Endothelial cell of umbilical vein (primary cell): ENCODE measurements around the gene NRP2. TPM values are rescaled to one million over a fixed set of nuclear protein-coding genes. Genes with fewer than 3 reads are reported as not detected.

ENCODE experiments used
- BruUV-seq: library from RNA; stranded (reverse); fragments of 400-500 nt; replicated peaks from 2 replicates; lab custom pipeline; 2021; lab: Mats Ljungman, UMichigan
- CTCF ChIA-PET: fragments of 300-600, 350-600 bp; sonication (Branson Sonifier 250); formaldehyde crosslinking; loops from one replicate; lab custom pipeline; 2021; ENCODE audit warnings: antibody characterized with exemption, inconsistent platforms; lab: Charles Lee
- POLR2A ChIA-PET: fragments of 300-600, 350-600 bp; sonication (Branson Sonifier 250); formaldehyde crosslinking; loops from one replicate; lab custom pipeline; 2021; ENCODE audit warnings: antibody characterized with exemption, inconsistent platforms; lab: Charles Lee
- DNase-seq: peaks from one replicate; pipeline ENCODE4 v3.0.0-alpha.2; 2011; ENCODE audit warnings: low read depth, low spot score
- FAIRE-seq: peaks from 2 replicates; lab custom pipeline; 2011; peaks lifted over from hg19 to GRCh38; lab: Jason Lieb, UNC
- H2AFZ ChIP-seq: 2 replicates; pipeline ENCODE4 v1.6.0; 2012; ENCODE audit warnings: low read depth, low read length, control low read depth, inconsistent platforms
- H3K27ac ChIP-seq: 2 replicates; pipeline ENCODE4 v1.5.1; 2011; ENCODE audit warnings: low read depth, mild to moderate bottlenecking, control low read depth, low read length, moderate library complexity; ENCODE audit not compliant: insufficient read depth
- H3K27me3 ChIP-seq, 2 experiments: 2 replicates each; pipeline versions ENCODE4 v1.6.0 to v1.6.1; 2011; ENCODE audit warnings: low read length in 2 of 2, mixed read lengths in 1 of 2; ENCODE audit not compliant: control insufficient read depth in 2 of 2, insufficient read depth in 2 of 2
- H3K36me3 ChIP-seq, 2 experiments: 2 replicates in 1 of 2; 3 replicates in 1 of 2; pipeline ENCODE4 v1.5.1; 2011; ENCODE audit warnings: low read length in 2 of 2, mild to moderate bottlenecking in 1 of 2, moderate library complexity in 1 of 2; ENCODE audit not compliant: control insufficient read depth in 2 of 2, insufficient read depth in 2 of 2; ENCODE audit errors: extremely low read depth in 1 of 2
- H3K4me1 ChIP-seq: 3 replicates; pipeline ENCODE4 v1.5.1; 2011; ENCODE audit warnings: mild to moderate bottlenecking, low read length; ENCODE audit not compliant: control insufficient read depth, insufficient read depth; ENCODE audit errors: extremely low read depth
- H3K4me2 ChIP-seq: 2 replicates; pipeline ENCODE4 v1.6.1; 2011; ENCODE audit warnings: low read length, control low read depth, mixed read lengths; ENCODE audit not compliant: insufficient read depth
- H3K4me3 ChIP-seq, 3 experiments: fragments of 200-600 bp in 1 of 3; sonication (generic), shearing (Covaris generic) in 1 of 3; replicated peaks in 1 of 3; 2 replicates each; pipeline ENCODE4 v1.5.1; 2011 to 2016; ENCODE audit warnings: control low read depth in 3 of 3, low read length in 3 of 3, mild to moderate bottlenecking in 2 of 3, inconsistent platforms in 1 of 3, low read depth in 1 of 3, moderate library complexity in 1 of 3; ENCODE audit not compliant: insufficient read depth in 1 of 3
- H3K79me2 ChIP-seq: 2 replicates; pipeline ENCODE4 v1.6.0; 2012; ENCODE audit warnings: low read length, inconsistent platforms; ENCODE audit not compliant: control insufficient read depth, insufficient read depth
- H3K9ac ChIP-seq: replicated peaks from 2 replicates; pipeline ENCODE3; 2011; ENCODE audit warnings: low read length, control low read depth; ENCODE audit not compliant: insufficient read depth; ENCODE audit errors: extremely low read depth
- H3K9me1 ChIP-seq: replicated peaks from 3 replicates; pipeline ENCODE4 v1.6.0; 2011; ENCODE audit warnings: mild to moderate bottlenecking, low read length; ENCODE audit not compliant: control insufficient read depth, insufficient read depth; ENCODE audit errors: extremely low read depth
- H3K9me3 ChIP-seq: replicated peaks from 2 replicates; pipeline ENCODE4 v1.5.1; 2012; ENCODE audit warnings: low read length, inconsistent platforms; ENCODE audit not compliant: control insufficient read depth, insufficient read depth
- H4K20me1 ChIP-seq: replicated peaks from 2 replicates; pipeline ENCODE3; 2011; ENCODE audit warnings: mild to moderate bottlenecking, low read length; ENCODE audit not compliant: control insufficient read depth, insufficient read depth; ENCODE audit errors: extremely low read depth
- CTCF ChIP-seq, 2 donors: IDR thresholded peaks; 1 replicate in 1 of 2; 2 replicates in 1 of 2; pipeline ENCODE4 v1.5.1; 2011; ENCODE audit warnings: low read length in 2 of 2, mild to moderate bottlenecking in 2 of 2, moderate library complexity in 2 of 2, control low read depth in 1 of 2, inconsistent platforms in 1 of 2, low read depth in 1 of 2; ENCODE audit not compliant: insufficient read depth in 1 of 2; ENCODE audit errors: extremely low read depth in 1 of 2
- EZH2 ChIP-seq: IDR thresholded peaks from 2 replicates; pipeline ENCODE4 v1.6.1; 2012; ENCODE audit warnings: borderline replicate concordance, low read depth, mild to moderate bottlenecking, moderate library complexity, low read length, inconsistent platforms; ENCODE audit not compliant: severe bottlenecking
- FOS ChIP-seq: IDR thresholded peaks from 2 replicates; pipeline ENCODE4 v1.6.1; 2011; ENCODE audit warnings: mild to moderate bottlenecking, low read length, moderate library complexity, borderline replicate concordance; ENCODE audit not compliant: insufficient read depth
- GATA2 ChIP-seq: IDR thresholded peaks from 2 replicates; pipeline ENCODE4 v1.7.0; 2011; ENCODE audit warnings: low read depth, mild to moderate bottlenecking, moderate library complexity, mixed read lengths, low read length; ENCODE audit not compliant: insufficient read length, insufficient read depth
- JUN ChIP-seq: IDR thresholded peaks from 2 replicates; pipeline ENCODE4 v1.6.1; 2011; ENCODE audit warnings: borderline replicate concordance, low read depth; ENCODE audit not compliant: insufficient read length, insufficient read depth
- MAX ChIP-seq: IDR thresholded peaks from 2 replicates; pipeline ENCODE4 v1.6.1; 2011; ENCODE audit not compliant: insufficient read depth, insufficient read length
- MYC ChIP-seq: IDR thresholded peaks from one replicate; pipeline ENCODE4 v1.6.1; 2011; ENCODE audit warnings: mild to moderate bottlenecking, low read depth, low read length
- POLR2A ChIP-seq: IDR thresholded peaks from 2 replicates; pipeline ENCODE4 v1.6.1; 2012; ENCODE audit warnings: low read depth, mild to moderate bottlenecking, control low read depth, low read length
- POLR2AphosphoS5 ChIP-seq: IDR thresholded peaks from 2 replicates; pipeline ENCODE4 v1.6.1; 2012; ENCODE audit warnings: low read depth, mild to moderate bottlenecking, control low read depth, low read length, moderate library complexity; ENCODE audit not compliant: insufficient read depth
- dilution Hi-C: fragments of 300-500 bp; cut with MboI; formaldehyde crosslinking; loops from one replicate; pipeline ENCODE4 v1.15.0; 2019; ENCODE audit warnings: low sequenced_read_pairs; ENCODE audit not compliant: extremely low pct_ligation_motif_present
- intact Hi-C: fragments of 100-400 bp; cut with micrococcal nuclease; formaldehyde crosslinking; loops from one replicate; pipeline ENCODE4 v1.10.0; 2022
- polyA plus RNA-seq, 4 experiments: library from polyadenylated mRNA; depleted of rRNA in 3 of 4; stranded (reverse) in 3 of 4; unstranded in 1 of 4; fragments of >200 nt; gene quantifications; 2 replicates each; pipeline versions ENCODE4 v1.2.1 to v1.2.3, GENCODE V29; 2011 to 2012; ENCODE audit warnings: missing spikeins in 1 of 4
- total RNA-seq: library from RNA; stranded (reverse); gene quantifications from 2 replicates; pipeline ENCODE4 v1.2.3, GENCODE V29; 2021

NRP2 gene
- total and polyA plus RNA-seq, 2 donors (not counting 3 experiments of a cell fraction or from before 2014, with no cell fraction given) = 160 to 240 TPM

- DNase-seq = no peak
- Histone ChIP-seq H4K20me1 (no peaks in the 10 kb centered on the region), H3K4me2 (no peak overlapping the region), H3K36me3 (peaks cover 0 to 23% of the 10 kb centered on the region in 2 experiments), H3K9me1 (no peaks in the 10 kb centered on the region), H3K9me3 (no peaks in the 10 kb centered on the region), H3K27ac (no peak overlapping the region), H3K4me3 (no peak overlapping the region), H3K27me3 (no peaks in the 10 kb centered on the region), H3K4me1 (peaks cover 9% of the 10 kb centered on the region), H3K9ac (no peak overlapping the region), H3K79me2 (no peaks in the 10 kb centered on the region), H2AFZ (no peak overlapping the region)
- BruUV-seq = no TSS peak
- CTCF ChIA-PET = no interaction called here
- intact Hi-C loops (no loop called here), dilution Hi-C loops (no loop called here)
- POLR2A ChIA-PET = no interaction called here
- no peak for FAIRE-seq
- TF ChIP-seq JUN = no peak
- no peak for TF ChIP-seq POLR2AphosphoS5
- TF ChIP-seq EZH2 = no peak
- TF ChIP-seq MYC = no peak
- no peak for TF ChIP-seq MAX
- TF ChIP-seq GATA2 = no peak
- TF ChIP-seq CTCF (IDR thresholded peaks at IDR 0.05; ENCODE audit: extremely low read depth in 1 of 2, insufficient read depth in 1 of 2, low read depth in 1 of 2, low read length in 2 of 2) = no peak
- TF ChIP-seq FOS = no peak
- no peak for TF ChIP-seq POLR2A
Observed at GRCh38 chr2:205796805-205797313, 114.6 kb downstream of the NRP2 start.
